Fibroblast of lung (primary cell): Measurements from ENCODE around the gene ZEB2. TPM values are rescaled to one million over a fixed set of nuclear protein-coding genes. Genes with fewer than 3 reads are reported as not detected.

ENCODE experiments used
- DNase-seq, 2 donors: peaks; one replicate each; pipeline versions ENCODE4 v3.0.0 to v3.0.0-alpha.2; 2010; ENCODE audit warnings: low read depth in 2 of 2
- H2AFZ ChIP-seq: 2 replicates; pipeline ENCODE4 v1.5.1; 2012; ENCODE audit warnings: low read length, control low read depth, inconsistent platforms
- H3K27ac ChIP-seq: 2 replicates; pipeline ENCODE4 v1.5.1; 2011; ENCODE audit warnings: low read length, control low read depth; ENCODE audit not compliant: insufficient read depth
- H3K27me3 ChIP-seq: 2 replicates; pipeline ENCODE4 v1.5.1; 2011; ENCODE audit warnings: mild to moderate bottlenecking, low read length; ENCODE audit not compliant: control insufficient read depth, insufficient read depth
- H3K36me3 ChIP-seq: 2 replicates; pipeline ENCODE4 v1.5.1; 2011; ENCODE audit warnings: low read length; ENCODE audit not compliant: control insufficient read depth, insufficient read depth
- H3K4me1 ChIP-seq: 2 replicates; pipeline ENCODE4 v1.5.1; 2011; ENCODE audit warnings: low read length; ENCODE audit not compliant: control insufficient read depth, insufficient read depth; ENCODE audit errors: extremely low read depth
- H3K4me2 ChIP-seq: 2 replicates; pipeline ENCODE4 v1.5.1; 2011; ENCODE audit warnings: low read length, control low read depth; ENCODE audit not compliant: insufficient read depth; ENCODE audit errors: extremely low read depth
- H3K4me3 ChIP-seq, 4 experiments: fragments of 200-600 bp in 1 of 4; sonication (generic) in 1 of 4; replicated peaks in 1 of 4; 2 replicates each; pipeline ENCODE4 v1.5.1; 2011 to 2016; ENCODE audit warnings: low read length in 4 of 4, low read depth in 3 of 4, mild to moderate bottlenecking in 3 of 4, control low read depth in 2 of 4, inconsistent platforms in 1 of 4, mixed read lengths in 1 of 4; ENCODE audit not compliant: insufficient read depth in 1 of 4; ENCODE audit errors: control extremely low read depth in 1 of 4
- H3K79me2 ChIP-seq: 2 replicates; pipeline ENCODE4 v1.5.1; 2012; ENCODE audit warnings: mild to moderate bottlenecking, low read length, inconsistent platforms; ENCODE audit not compliant: control insufficient read depth, insufficient read depth
- H3K9ac ChIP-seq: 2 replicates; pipeline ENCODE4 v1.5.1; 2011; ENCODE audit warnings: mild to moderate bottlenecking, low read length, control low read depth; ENCODE audit not compliant: insufficient read depth
- H3K9me3 ChIP-seq: 2 replicates; pipeline ENCODE4 v1.5.1; 2012; ENCODE audit warnings: low read depth, low read length; ENCODE audit not compliant: control insufficient read depth, insufficient read depth
- H4K20me1 ChIP-seq: 2 replicates; pipeline ENCODE4 v1.5.1; 2011; ENCODE audit warnings: low read length; ENCODE audit not compliant: control insufficient read depth, insufficient read depth; ENCODE audit errors: extremely low read depth
- CTCF ChIP-seq, 2 donors: IDR thresholded peaks in 1 of 2; conservative IDR thresholded peaks in 1 of 2; 1 replicate in 1 of 2; 2 replicates in 1 of 2; pipeline ENCODE4 v1.5.1; 2011 to 2012; ENCODE audit warnings: low read length in 2 of 2, control low read depth in 1 of 2, inconsistent platforms in 1 of 2, low read depth in 1 of 2, mild to moderate bottlenecking in 1 of 2
- EZH2 ChIP-seq: IDR thresholded peaks from 2 replicates; pipeline ENCODE4 v1.5.1; 2012; ENCODE audit warnings: low read length, control low read depth, mild to moderate bottlenecking; ENCODE audit errors: missing control alignments
- polyA plus RNA-seq, 2 donors: library from polyadenylated mRNA; depleted of rRNA in 1 of 2; stranded (reverse) in 1 of 2; unstranded in 1 of 2; fragments of >200 nt; gene quantifications; 2 replicates each; pipeline ENCODE4 v1.2.1, GENCODE V29; 2011 to 2012; ENCODE audit warnings: missing spikeins in 1 of 2
- total RNA-seq: library from RNA; depleted of rRNA; stranded (reverse); fragments of >200 nt; gene quantifications from 2 replicates; pipeline ENCODE4 v1.2.1, GENCODE V29; 2014

ZEB2 gene
- total and polyA plus RNA-seq, 2 donors (not counting 1 experiment from before 2014, with no cell fraction given), result 91.0 to 130 TPM

- Histone ChIP-seq H3K27me3 (no peaks in the 10 kb centered on the region), H3K79me2 (peaks cover 78% of the 10 kb centered on the region), H3K9ac (peak overlapping the region; percentile 97), H3K36me3 (no peaks in the 10 kb centered on the region), H3K4me1 (peaks cover 14% of the 10 kb centered on the region), H4K20me1 (no peaks in the 10 kb centered on the region), H3K4me2 (peak overlapping the region; percentile 66), H2AFZ (no peak overlapping the region), H3K9me3 (no peaks in the 10 kb centered on the region), H3K27ac (peak overlapping the region; percentile 96), H3K4me3 (peak overlapping the region; percentile 79 to 92 (median 80))
- TF ChIP-seq EZH2 (no peak), CTCF (conservative IDR thresholded peaks at IDR 0.05 in 1 of 2, IDR thresholded peaks at IDR 0.05 in 1 of 2; ENCODE audit: low read depth in 1 of 2, low read length in 2 of 2) (no peak)
- peak in 1 of 2 donors; percentile 51 for DNase-seq
These were observed 3.4 kb downstream of the ZEB2 start for GRCh38 chr2:144516411-144516980.

GRCh38 chr2:144515696-144516410, 4.1 kb downstream of the ZEB2 start:
- H3K79me2 ChIP-seq, result peaks cover 84% of the 10 kb centered on the region
- H3K4me1 ChIP-seq, result peaks cover 16% of the 10 kb centered on the region

More at GRCh38 chr2:144515696-144516410, 4.1 kb downstream of the ZEB2 start:
- Histone ChIP-seq H3K9me3 (no peaks in the 10 kb centered on the region), H3K4me2 (peak overlapping the region; percentile 98), H3K27ac (peak overlapping the region; percentile 96), H3K36me3 (no peaks in the 10 kb centered on the region), H2AFZ (no peak overlapping the region), H4K20me1 (no peaks in the 10 kb centered on the region), H3K27me3 (no peaks in the 10 kb centered on the region), H3K4me3 (peak overlapping the region; percentile 79 to 92 (median 80)), H3K9ac (peak overlapping the region; percentile 97)
- TF ChIP-seq EZH2 (no peak), CTCF (conservative IDR thresholded peaks at IDR 0.05 in 1 of 2, IDR thresholded peaks at IDR 0.05 in 1 of 2; ENCODE audit: low read depth in 1 of 2, low read length in 2 of 2) (no peak)
- peak; percentile 73 to 75 for DNase-seq
